ENCODE results near the gene C11orf42.

DNA sequence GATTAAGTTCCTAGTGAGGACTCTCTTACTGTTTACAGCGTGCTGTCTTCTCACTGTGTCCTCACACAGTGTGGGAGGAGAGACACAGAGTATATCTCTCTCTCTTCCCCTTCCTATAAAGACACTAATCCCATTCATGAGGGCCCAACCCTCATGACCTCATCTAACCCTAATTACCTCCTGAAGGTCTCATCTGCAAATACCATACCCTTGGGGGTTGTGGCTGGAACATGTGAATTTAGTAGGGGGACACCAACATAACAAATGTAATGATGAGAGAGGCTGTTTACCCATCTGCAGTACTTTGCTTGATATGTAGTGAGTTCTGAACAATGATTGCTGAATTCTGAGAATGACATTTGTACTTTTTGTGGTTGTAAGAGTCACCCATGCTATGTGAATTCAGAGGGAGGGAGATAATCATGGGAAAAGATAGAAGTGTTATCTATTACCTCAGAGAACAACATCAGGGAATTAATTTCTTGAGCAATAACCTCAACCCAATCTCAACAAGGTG, 11.2 kb upstream of the C11orf42 start:
- TF ChIP-seq, protein P1, sequence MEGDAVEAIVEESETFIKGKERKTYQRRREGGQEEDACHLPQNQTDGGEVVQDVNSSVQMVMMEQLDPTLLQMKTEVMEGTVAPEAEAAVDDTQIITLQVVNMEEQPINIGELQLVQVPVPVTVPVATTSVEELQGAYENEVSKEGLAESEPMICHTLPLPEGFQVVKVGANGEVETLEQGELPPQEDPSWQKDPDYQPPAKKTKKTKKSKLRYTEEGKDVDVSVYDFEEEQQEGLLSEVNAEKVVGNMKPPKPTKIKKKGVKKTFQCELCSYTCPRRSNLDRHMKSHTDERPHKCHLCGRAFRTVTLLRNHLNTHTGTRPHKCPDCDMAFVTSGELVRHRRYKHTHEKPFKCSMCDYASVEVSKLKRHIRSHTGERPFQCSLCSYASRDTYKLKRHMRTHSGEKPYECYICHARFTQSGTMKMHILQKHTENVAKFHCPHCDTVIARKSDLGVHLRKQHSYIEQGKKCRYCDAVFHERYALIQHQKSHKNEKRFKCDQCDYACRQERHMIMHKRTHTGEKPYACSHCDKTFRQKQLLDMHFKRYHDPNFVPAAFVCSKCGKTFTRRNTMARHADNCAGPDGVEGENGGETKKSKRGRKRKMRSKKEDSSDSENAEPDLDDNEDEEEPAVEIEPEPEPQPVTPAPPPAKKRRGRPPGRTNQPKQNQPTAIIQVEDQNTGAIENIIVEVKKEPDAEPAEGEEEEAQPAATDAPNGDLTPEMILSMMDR (conservative IDR thresholded peaks at IDR 0.05): no peak
- TF ChIP-seq ZFX (IDR thresholded peaks at IDR 0.05): no peak
